ENCODE data around the gene SMIM41.

DNA sequence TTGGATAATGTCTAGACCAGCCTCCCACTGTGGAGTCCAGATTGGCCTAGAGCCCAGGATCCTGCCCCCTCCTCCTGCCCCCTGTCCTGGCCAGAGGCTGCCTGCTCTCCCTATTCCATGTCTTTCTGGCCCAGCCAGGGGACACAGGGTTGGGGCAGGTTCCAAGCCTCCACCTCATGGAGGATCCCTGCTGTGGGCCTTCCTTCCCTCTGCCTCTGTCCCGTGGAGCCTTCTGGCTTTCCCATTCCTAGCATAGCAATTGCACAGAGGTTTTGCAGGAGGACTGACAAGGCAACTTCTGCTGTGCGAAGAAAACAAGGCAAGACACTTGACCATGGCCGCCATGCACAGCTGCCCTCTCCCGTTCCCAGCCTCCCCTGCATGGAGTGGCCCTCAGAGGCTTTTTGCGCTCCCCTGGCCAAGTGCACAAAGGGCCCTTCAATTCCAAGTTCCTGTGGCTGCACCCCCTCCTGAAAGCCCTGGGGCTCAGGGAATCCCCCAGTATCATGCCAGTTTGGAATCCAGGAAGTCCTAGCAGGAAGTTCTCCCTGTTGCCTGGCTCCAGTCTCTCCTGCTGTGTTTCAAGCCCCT, 70.2 kb downstream of the SMIM41 start:
- no peak for TF ChIP-seq EZH2 (IDR thresholded peaks at IDR 0.05; ENCODE audit: low read length, missing control alignments)
- TF ChIP-seq, protein P1, sequence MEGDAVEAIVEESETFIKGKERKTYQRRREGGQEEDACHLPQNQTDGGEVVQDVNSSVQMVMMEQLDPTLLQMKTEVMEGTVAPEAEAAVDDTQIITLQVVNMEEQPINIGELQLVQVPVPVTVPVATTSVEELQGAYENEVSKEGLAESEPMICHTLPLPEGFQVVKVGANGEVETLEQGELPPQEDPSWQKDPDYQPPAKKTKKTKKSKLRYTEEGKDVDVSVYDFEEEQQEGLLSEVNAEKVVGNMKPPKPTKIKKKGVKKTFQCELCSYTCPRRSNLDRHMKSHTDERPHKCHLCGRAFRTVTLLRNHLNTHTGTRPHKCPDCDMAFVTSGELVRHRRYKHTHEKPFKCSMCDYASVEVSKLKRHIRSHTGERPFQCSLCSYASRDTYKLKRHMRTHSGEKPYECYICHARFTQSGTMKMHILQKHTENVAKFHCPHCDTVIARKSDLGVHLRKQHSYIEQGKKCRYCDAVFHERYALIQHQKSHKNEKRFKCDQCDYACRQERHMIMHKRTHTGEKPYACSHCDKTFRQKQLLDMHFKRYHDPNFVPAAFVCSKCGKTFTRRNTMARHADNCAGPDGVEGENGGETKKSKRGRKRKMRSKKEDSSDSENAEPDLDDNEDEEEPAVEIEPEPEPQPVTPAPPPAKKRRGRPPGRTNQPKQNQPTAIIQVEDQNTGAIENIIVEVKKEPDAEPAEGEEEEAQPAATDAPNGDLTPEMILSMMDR (conservative IDR thresholded peaks at IDR 0.05 in 1 of 2, IDR thresholded peaks at IDR 0.05 in 1 of 2; ENCODE audit: low read depth in 1 of 2, low read length in 2 of 2) = no peak
